GM11168 (cell line): ENCODE results near the gene PSMD12.
"Not testable (repeated sequence)": the region's sequence is repeated elsewhere in the genome, so short reads cannot be mapped to it uniquely, and the experiment has no call there.

Source experiments
- in situ Hi-C: fragments of 300-500 bp; cut with MboI; formaldehyde crosslinking; loops from one replicate; pipeline ENCODE4 v1.12.0; 2022; ENCODE audit warnings: low sequenced_read_pairs; ENCODE audit not compliant: unreplicated experiment

Gene PSMD12

DNA sequence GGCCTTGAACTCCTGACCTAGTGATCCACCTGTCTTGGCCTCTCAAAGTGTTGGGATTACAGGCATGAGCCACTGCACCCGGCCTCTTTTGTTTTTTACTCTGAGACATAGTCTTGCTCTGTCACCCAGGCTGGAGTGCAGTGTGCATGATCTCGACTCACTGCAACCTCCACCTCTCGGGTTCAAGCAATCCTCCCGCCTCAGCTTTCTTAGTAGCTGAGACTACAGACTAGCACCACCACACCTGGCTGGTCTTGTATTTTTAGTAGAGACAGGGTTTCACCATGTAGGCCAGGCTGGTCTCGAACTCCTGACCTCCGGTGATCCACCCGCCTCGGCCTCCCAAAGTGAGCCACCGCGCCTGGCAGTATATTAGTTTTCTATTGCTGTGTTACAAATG is 22.2 kb upstream of the PSMD12 start:
- in situ Hi-C loops = not testable (repeated sequence)

DNA sequence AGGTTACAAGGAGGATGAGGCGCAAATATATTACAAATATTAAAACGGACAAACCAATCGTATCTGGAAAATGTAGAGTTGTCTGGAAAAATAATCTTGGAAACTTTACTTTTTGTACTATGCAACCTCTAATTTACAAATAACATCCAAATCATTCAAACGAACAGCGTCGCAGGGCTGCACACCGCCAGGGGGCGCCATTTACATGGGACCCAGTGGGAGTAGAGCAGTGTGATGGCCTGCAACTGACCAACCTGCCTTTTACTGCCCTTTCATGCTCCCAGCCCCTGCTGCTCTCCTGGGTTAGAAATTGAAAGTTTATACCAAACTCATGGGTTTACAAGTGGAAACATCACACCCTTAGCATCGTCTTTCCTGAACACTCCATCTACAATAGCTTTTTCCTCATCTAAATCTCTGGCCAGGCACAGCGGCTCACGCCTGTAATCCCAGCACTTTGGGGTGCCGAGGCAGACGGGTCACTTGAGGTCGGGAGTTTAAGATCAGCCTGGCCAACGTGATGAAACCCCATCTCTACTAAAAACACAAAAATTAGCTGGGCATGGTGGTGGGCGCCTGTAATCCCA is 20.7 kb upstream of the PSMD12 start:
- in situ Hi-C loops = no loop called here

GRCh38 chr17:67385122-67385988 is 19.0 kb upstream of the PSMD12 start:
- in situ Hi-C loops = no loop called here

DNA sequence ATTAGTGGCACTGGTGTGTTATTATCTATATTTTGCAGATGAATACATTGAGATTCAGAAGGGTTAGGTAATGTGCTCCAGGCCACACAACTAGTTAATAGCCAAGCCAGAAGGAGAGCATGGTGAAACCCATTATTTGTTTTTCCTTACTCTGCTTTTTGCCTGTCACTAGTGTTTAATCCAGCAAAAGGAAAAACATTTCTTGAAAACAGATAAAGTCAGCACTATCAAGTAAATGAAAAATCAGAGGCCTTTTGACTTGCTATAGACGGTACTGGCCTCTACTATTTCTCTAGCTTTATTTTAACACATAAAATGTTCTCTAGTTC is 15.5 kb upstream of the PSMD12 start:
- in situ Hi-C loops = no loop called here

GRCh38 chr17:67379251-67379630 is 12.9 kb upstream of the PSMD12 start:
- in situ Hi-C loops = loop anchor here (10.0 kb wide), 2 partner anchors 96 to 306 kb away; no protein-coding TSS in a partner anchor

DNA sequence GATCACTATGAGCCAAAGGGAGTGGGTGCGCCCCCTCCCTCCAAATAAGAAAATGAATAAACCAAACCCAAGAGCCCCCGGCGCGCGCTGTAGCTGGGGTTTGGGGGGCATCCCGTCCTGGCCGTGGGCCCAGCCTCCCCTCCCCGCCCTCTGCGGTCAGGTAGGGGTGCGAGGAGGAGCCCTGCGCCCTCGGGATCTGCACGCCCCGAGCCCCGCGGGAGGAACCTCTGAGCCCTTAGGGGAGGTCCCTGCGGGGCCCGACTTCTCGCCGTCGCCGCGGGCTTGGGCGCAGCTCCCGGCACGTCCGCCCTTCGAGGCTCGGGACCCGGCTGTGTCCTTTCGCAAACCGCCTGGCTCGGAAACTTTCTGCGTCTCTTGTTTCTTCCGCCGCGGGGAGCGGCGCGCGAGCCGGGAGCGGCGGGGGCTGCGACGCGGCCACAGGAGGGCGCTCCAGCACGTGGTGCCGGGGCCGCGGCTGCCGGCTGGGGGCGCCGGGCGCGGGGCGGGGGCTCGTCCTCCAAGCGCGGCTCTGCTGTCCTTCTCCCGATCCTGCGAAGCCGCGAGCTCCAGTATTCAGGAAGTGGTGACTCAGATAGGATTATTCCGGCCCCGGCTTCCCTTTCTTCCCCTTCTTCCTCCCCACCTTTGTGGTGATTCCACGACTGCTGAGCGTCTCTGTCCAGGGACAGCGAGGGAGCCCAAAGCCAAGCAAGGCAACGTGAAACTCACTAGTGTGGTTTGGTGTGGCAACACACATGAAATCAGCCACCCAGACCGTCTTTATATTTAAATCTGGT is 12.3 kb upstream of the PSMD12 start:
- in situ Hi-C loops = loop anchor here (10.0 kb wide), 2 partner anchors 96 to 306 kb away; no protein-coding TSS in a partner anchor

- in situ Hi-C loops = loop anchor here (10.0 kb wide), 2 partner anchors 97 to 307 kb away; no protein-coding TSS in a partner anchor
These were observed 11.4 kb upstream of the PSMD12 start for GRCh38 chr17:67377488-67378453.

DNA sequence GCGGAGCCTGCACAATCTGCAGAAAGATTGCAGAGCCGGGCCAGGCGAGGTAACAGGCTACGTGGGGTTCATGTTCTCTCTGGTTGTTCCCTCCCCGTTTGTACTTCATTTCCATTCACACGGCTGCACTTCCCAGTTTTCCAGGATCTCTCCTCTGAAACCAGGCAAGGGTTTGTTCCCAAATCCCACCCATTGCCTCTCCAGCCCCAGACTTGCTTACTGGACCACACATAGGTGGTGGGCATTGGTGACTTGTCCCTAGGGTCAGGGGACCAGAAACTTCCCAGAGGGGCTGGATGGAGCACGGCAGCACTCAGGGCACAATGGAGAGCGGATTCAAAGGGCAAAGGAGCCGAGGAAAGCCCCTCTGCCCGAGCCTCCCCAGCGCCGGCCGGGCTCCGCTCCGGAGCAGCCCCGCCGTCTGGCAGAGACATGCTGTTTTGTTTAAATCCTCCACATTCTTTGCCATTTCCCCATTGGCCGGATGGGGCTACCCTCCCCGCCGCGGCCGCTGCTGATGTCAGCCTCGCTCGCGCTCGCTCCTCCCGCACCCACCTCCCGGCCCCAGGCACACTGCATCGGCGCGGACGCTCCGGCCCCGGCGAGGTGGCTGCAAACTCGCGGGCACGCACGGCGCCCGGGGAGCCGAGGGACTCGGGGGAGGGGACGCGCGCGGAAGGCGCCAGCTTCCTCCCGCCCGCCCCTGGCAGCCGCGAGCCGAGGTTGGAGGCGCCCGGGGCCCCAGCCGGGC is 10.5 kb upstream of the PSMD12 start, which contains the start of gene PITPNC1:
Gene PITPNC1, plus strand, starts transcription at position 545 of the 751 bp plus-strand sequence.
- in situ Hi-C loops = loop anchor here (10.0 kb wide), 2 partner anchors 98 to 308 kb away; no protein-coding TSS in a partner anchor

- in situ Hi-C loops = loop anchor here (10.0 kb wide), 2 partner anchors 98 to 308 kb away; no protein-coding TSS in a partner anchor
These were observed 10.0 kb upstream of the PSMD12 start for GRCh38 chr17:67376415-67376736.

DNA sequence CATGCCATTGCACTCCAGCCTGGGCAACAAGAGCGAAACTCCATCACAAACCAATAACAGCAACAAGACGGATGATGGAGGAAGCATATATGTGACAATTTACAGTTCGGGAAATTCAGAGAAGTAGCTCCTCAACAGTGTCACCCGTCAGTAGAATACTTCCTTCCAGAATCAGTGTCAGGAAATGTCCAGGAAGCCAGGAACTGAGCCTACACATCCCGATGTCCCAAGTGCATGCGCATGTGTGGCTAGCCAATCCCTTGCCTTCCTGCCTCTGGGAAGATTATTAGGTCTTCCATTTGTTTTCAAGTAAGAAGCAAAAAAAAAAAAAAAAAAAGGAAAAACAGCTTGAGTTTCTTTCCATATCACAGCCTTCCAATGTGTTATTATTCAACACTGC is 9.3 kb upstream of the PSMD12 start:
- in situ Hi-C loops = loop anchor here (10.0 kb wide), 2 partner anchors 99 to 309 kb away; no protein-coding TSS in a partner anchor

- in situ Hi-C loops = loop anchor here (10.0 kb wide), 2 partner anchors 100 to 310 kb away; no protein-coding TSS in a partner anchor
These were observed 8.7 kb upstream of the PSMD12 start for GRCh38 chr17:67375054-67375427.

DNA sequence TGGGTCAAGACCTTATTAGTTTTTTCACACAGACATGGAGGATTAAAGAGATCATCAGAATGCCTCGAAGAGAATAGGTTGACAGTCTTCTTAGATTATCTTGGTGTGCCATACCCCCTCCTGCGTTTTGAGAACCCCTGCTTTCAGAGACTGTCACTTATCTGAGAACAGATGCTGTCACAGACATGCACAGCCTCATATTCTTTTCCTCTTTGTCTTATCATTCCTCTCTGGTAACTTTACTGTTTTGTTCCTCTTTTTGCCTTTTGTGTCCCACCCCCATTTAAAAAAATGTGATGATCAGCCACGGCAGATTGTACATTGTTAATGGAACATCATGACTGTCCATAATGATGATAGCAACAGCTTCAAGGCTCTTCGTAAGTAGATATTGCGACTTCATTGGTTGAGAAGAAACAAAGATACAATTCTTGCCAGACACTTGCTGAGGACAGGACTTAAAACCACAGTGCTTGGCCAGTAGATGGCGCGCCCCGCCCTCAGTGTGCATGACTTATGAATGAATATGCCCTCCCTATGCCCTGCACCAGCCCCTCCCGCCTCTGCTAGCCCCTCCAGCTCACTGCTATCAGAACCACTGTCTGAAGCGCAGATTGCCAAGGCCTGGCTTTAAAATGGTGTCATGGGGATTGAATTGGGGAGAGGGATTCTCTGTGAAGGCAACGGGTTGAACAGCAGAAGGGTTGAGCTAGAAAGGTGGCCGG is 8.1 kb upstream of the PSMD12 start:
- in situ Hi-C loops = loop anchor here (10.0 kb wide), 2 partner anchors 100 to 310 kb away; no protein-coding TSS in a partner anchor

- in situ Hi-C loops = loop anchor here (10.0 kb wide), 2 partner anchors 102 to 312 kb away; no protein-coding TSS in a partner anchor
These were observed 6.4 kb upstream of the PSMD12 start for GRCh38 chr17:67372751-67373150.

- in situ Hi-C loops = loop anchor here (10.0 kb wide), 2 partner anchors 105 to 315 kb away; no protein-coding TSS in a partner anchor
These were observed 3.3 kb upstream of the PSMD12 start for GRCh38 chr17:67369676-67370075.

GRCh38 chr17:67365738-67366192 is 612 bp downstream of the PSMD12 start:
- in situ Hi-C loops = no loop called here

DNA sequence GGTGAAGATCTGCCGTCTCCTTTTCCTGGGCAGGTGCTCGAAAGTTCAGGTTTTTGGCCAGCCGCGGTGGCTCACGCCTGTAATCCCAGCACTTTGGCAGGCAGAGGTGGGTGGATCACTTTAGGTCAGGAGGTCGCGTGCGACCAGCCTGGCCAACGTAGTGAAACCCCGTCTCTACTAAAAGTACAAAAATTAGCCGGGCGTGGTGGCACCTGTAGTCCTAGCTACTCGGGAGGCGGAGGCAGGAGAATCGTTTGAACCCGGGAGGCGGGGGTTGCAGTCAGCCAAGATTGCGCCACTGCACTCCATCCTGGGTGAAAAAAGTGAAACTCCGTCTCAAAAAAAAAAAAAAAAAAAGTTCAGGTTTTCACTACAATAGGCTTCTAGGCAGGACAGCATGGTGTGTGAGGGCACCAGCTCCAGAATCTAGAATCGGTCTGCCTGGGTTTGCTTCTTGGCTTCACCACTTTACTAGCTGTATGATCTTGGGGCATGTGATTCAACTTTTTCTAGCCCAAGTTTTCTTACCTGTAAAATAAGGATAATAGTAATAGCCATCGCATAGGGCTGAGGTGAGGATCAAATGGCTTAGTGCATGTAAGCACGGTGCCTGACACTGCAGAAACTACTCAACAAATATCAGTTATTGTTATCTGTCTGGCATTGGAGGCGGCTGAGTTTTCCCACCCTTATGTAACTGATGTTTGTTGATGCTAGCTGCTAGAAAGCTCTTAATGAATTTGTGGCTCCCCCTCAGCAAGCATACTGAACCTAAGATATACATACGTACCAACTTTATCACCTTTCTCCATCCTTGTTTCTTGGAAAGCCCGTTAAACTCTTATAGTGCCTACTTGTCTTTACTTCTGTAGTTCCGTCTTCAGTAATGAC is 1.3 kb downstream of the PSMD12 start:
- in situ Hi-C loops = no loop called here

DNA sequence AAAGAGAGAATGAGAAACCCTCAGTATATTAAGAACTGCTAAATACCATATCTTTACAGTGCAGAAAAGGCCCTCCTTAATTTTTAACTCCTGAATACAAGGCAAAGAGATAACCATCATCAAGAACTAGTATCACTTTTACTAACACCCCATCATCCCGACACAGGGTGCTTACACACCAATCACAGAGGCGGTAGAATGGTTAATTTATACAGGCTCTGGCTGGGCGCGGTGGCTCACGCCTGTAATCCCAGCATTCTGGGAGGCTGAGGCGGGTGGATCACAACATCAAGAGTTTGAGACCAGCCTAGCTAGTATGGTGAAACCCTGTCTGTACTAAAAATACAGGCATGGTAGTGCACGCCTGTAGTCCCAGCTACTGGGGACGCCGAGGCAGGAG is 4.2 kb downstream of the PSMD12 start:
- in situ Hi-C loops = no loop called here
